HG03025 (cell line): ENCODE results near the gene HOMER1.
A peak's percentile ranks its signal among the peaks of the same experiment; 100 is the strongest.
"Not testable (repeated sequence)": the region's sequence is repeated elsewhere in the genome, so short reads cannot be mapped to it uniquely, and the experiment has no call there.

ENCODE experiments used
- ATAC-seq: cut with Tn5 transposase; IDR thresholded peaks from one replicate; pipeline ENCODE4 v1.9.1; 2021; ENCODE audit warnings: mild to moderate bottlenecking, moderate library complexity; ENCODE audit not compliant: unreplicated experiment, low FRiP score

Gene HOMER1

GRCh38 chr5:79436224-79436623, 77.7 kb downstream of the HOMER1 start:
- no peak for ATAC-seq

- no peak for ATAC-seq
These were observed 83.7 kb downstream of the HOMER1 start for GRCh38 chr5:79430196-79430595.

GRCh38 chr5:79423296-79423695, 90.6 kb downstream of the HOMER1 start:
- no peak for ATAC-seq

GRCh38 chr5:79420248-79420647, 93.7 kb downstream of the HOMER1 start:
- no peak for ATAC-seq

- ATAC-seq, result no peak
These were observed 95.7 kb downstream of the HOMER1 start for GRCh38 chr5:79418276-79418675.

GRCh38 chr5:79417495-79417894, 96.4 kb downstream of the HOMER1 start:
- ATAC-seq, result no peak

GRCh38 chr5:79416499-79416898, 97.4 kb downstream of the HOMER1 start:
- peak; percentile 90 for ATAC-seq

GRCh38 chr5:79413112-79413511, 100.8 kb downstream of the HOMER1 start:
- no peak for ATAC-seq

- ATAC-seq, result no peak
These were observed 105.9 kb downstream of the HOMER1 start for GRCh38 chr5:79408028-79408427.

- no peak for ATAC-seq
These were observed 106.3 kb downstream of the HOMER1 start for GRCh38 chr5:79407591-79407990.

- ATAC-seq, result no peak
These were observed 112.7 kb downstream of the HOMER1 start for GRCh38 chr5:79401216-79401615.

GRCh38 chr5:79399046-79399445, 114.9 kb downstream of the HOMER1 start:
- ATAC-seq, result no peak

- ATAC-seq, result no peak
These were observed 116.9 kb downstream of the HOMER1 start for GRCh38 chr5:79397080-79397479.

GRCh38 chr5:79396265-79396664, 117.7 kb downstream of the HOMER1 start:
- ATAC-seq, result no peak

GRCh38 chr5:79395296-79395695, 118.6 kb downstream of the HOMER1 start:
- no peak for ATAC-seq

GRCh38 chr5:79392776-79393175, 121.2 kb downstream of the HOMER1 start:
- no peak for ATAC-seq

- ATAC-seq, result no peak
These were observed 127.3 kb downstream of the HOMER1 start for GRCh38 chr5:79386679-79387078.

- not testable (repeated sequence) for ATAC-seq
These were observed 128.8 kb downstream of the HOMER1 start for GRCh38 chr5:79385126-79385525.

GRCh38 chr5:79378510-79379186, 135.3 kb downstream of the HOMER1 start:
- no peak for ATAC-seq

- no peak for ATAC-seq
These were observed 156.5 kb downstream of the HOMER1 start for GRCh38 chr5:79357398-79357797.

- no peak for ATAC-seq
These were observed 164.1 kb downstream of the HOMER1 start for GRCh38 chr5:79349881-79350280.

- ATAC-seq, result no peak
These were observed 164.9 kb downstream of the HOMER1 start for GRCh38 chr5:79349047-79349446.

- no peak for ATAC-seq
These were observed 167.5 kb downstream of the HOMER1 start for GRCh38 chr5:79346420-79346824.
